Esophagus muscularis mucosa (tissue), 4 donors: Measurements from ENCODE around the gene PNLIPRP3. TPM values are rescaled to one million over a fixed set of nuclear protein-coding genes. Genes with fewer than 3 reads are reported as not detected.
"Not testable (repeated sequence)": the region's sequence is repeated elsewhere in the genome, so short reads cannot be mapped to it uniquely, and the experiment has no call there.

ENCODE experiments used
- DNase-seq: peaks from one replicate; pipeline ENCODE4 v3.0.0-alpha.2; 2017; ENCODE audit errors: extremely low spot score
- H3K27ac ChIP-seq, 4 donors: fragments of 200-600 bp; sonication (generic); replicated peaks in 1 of 4; 1 replicate in 3 of 4; 2 replicates in 1 of 4; pipeline ENCODE4 v1.5.1; 2016 to 2019; ENCODE audit warnings: mild to moderate bottlenecking in 1 of 4
- H3K27me3 ChIP-seq, 4 donors: fragments of 200-600 bp; sonication (generic); one replicate each; pipeline versions ENCODE4 v1.5.1 to v1.6.0; 2016 to 2019
- H3K36me3 ChIP-seq, 4 donors: fragments of 200-600 bp; sonication (generic); one replicate each; pipeline ENCODE4 v1.5.1; 2016 to 2019
- H3K4me1 ChIP-seq, 4 donors: fragments of 200-600 bp; sonication (generic); one replicate each; pipeline ENCODE4 v1.5.1; 2016 to 2019
- H3K4me3 ChIP-seq, 4 donors: fragments of 200-600 bp; sonication (generic); 1 replicate in 2 of 4; 2 replicates in 2 of 4; pipeline ENCODE4 v1.5.1; 2016 to 2019; ENCODE audit warnings: mild to moderate bottlenecking in 4 of 4, moderate library complexity in 1 of 4
- H3K9me3 ChIP-seq, 4 donors: fragments of 200-600 bp; sonication (generic); 1 replicate in 3 of 4; 2 replicates in 1 of 4; pipeline ENCODE4 v1.5.1; 2016 to 2019
- EP300 ChIP-seq: sonication (generic); formaldehyde crosslinking; IDR thresholded peaks from one replicate; pipeline ENCODE4 v1.6.1; 2017; ENCODE audit warnings: antibody characterized with exemption
- POLR2A ChIP-seq: fragments of 450-650 bp; IDR thresholded peaks from one replicate; pipeline ENCODE4 v1.6.1; 2017; ENCODE audit warnings: antibody characterized with exemption, moderate library complexity, mild to moderate bottlenecking, low read depth
- POLR2AphosphoS5 ChIP-seq, 2 donors: sonication (generic); formaldehyde crosslinking; IDR thresholded peaks; one replicate each; pipeline ENCODE4 v1.6.1; 2017; ENCODE audit warnings: antibody characterized with exemption in 2 of 2
- WGBS: methylation state at CpG from one replicate; pipeline ENCODE4 v1.1.5; 2018; 5-methylcytosine and 5-hydroxymethylcytosine counted together
- intact Hi-C: fragments of 100-400 bp; cut with DNase I; formaldehyde crosslinking; loops from one replicate; pipeline ENCODE4 v1.15.1; 2023
- total RNA-seq, 4 donors: library from RNA; depleted of rRNA; stranded (reverse); fragments of >200 nt; gene quantifications; one replicate each; pipeline versions ENCODE4 v1.1.0 to v1.2.1, GENCODE V29; 2016
- TF ChIP-seq, protein P1 (sequence below), 3 experiments: fragments of 200-600 bp in 2 of 3; fragments of 450-650 bp in 1 of 3; sonication (generic) in 2 of 3; IDR thresholded peaks; one replicate each; pipeline ENCODE4 v1.5.1; 2017 to 2019; ENCODE audit warnings: antibody characterized with exemption in 3 of 3, mild to moderate bottlenecking in 2 of 3, moderate library complexity in 1 of 3

Gene PNLIPRP3
- under 1 TPM in 1 of 4 donors, not detected in 3; 0.17 TPM for total RNA-seq

DNA sequence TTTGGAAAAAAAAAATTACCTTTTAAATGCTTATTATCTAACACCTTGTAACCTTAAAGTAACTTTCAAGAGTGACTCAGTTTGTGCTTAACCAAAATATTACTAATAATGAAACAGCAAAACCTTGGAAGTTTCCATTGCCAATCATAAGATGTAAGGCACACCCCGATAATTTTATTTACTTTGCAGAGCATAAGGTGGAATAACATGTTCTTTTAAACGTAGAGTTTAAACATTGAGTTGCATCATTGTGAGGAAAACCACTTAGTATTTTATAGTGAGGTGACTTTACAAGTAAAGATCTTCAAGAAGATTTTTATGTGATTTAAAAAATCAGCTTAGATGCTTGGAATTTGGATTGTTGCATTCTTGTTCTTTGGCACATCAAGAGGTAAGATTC is at the start of gene PNLIPRP3:
Gene PNLIPRP3 (plus strand): TSS at position 177 of the 400 bp plus-strand sequence. CDS start 166 bp downstream, at position 343.
- no peak for TF ChIP-seq EP300
- TF ChIP-seq, protein P1, sequence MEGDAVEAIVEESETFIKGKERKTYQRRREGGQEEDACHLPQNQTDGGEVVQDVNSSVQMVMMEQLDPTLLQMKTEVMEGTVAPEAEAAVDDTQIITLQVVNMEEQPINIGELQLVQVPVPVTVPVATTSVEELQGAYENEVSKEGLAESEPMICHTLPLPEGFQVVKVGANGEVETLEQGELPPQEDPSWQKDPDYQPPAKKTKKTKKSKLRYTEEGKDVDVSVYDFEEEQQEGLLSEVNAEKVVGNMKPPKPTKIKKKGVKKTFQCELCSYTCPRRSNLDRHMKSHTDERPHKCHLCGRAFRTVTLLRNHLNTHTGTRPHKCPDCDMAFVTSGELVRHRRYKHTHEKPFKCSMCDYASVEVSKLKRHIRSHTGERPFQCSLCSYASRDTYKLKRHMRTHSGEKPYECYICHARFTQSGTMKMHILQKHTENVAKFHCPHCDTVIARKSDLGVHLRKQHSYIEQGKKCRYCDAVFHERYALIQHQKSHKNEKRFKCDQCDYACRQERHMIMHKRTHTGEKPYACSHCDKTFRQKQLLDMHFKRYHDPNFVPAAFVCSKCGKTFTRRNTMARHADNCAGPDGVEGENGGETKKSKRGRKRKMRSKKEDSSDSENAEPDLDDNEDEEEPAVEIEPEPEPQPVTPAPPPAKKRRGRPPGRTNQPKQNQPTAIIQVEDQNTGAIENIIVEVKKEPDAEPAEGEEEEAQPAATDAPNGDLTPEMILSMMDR (IDR thresholded peaks at IDR 0.05): no peak
- no peaks in the 10 kb centered on the region for H3K9me3 ChIP-seq
- WGBS: 95% methylated on average over 2 of the region's 2 CpGs
- H3K4me3 ChIP-seq: no peak within 1 kb of the TSS
- no peaks in the 10 kb centered on the region for H3K27me3 ChIP-seq
- no peak for DNase-seq
- intact Hi-C loops: no loop called here
- no peaks in the 10 kb centered on the region for H3K36me3 ChIP-seq
- H3K4me1 ChIP-seq: no peaks in the 10 kb centered on the region
- H3K27ac ChIP-seq: no peak within 1 kb of the TSS

- intact Hi-C loops: loop anchor here (10.0 kb wide), 2 partner anchors 1027 to 1207 kb away; no protein-coding TSS in a partner anchor
- TF ChIP-seq POLR2A (no peak), POLR2AphosphoS5 (IDR thresholded peaks at IDR 0.05) (no peak), EP300 (no peak)
- TF ChIP-seq, protein P1 (IDR thresholded peaks at IDR 0.05): no peak
- 85% methylated on average over 5 of the region's 5 CpGs for WGBS
Observed at GRCh38 chr10:116382290-116382689, 45.4 kb upstream of the PNLIPRP3 start.

DNA sequence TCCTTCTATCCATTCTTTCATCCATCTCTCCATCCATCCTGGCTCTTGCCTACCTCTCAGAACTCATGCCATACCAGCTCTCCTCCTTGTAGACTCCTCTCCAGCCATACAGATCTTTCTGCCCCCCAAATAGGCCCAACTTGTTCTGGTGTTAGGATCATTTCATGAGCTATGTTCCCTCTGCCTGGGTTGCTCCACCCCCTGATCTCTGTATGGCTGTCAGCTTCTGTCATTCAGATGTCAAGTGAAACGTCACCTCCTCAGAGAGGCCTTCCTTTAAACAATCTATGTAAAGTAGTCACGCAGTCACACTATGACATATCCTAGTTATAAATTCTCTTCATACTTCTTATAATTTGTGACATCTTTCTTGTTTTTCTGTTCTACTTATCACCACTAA is 42.3 kb upstream of the PNLIPRP3 start:
- H3K4me1 ChIP-seq: no peaks in the 10 kb centered on the region
- DNase-seq: no peak
- H3K36me3 ChIP-seq: no peaks in the 10 kb centered on the region
- TF ChIP-seq POLR2A (no peak), EP300 (no peak), POLR2AphosphoS5 (IDR thresholded peaks at IDR 0.05) (no peak)
- TF ChIP-seq, protein P1 (IDR thresholded peaks at IDR 0.05): no peak
- H3K9me3 ChIP-seq: no peaks in the 10 kb centered on the region
- intact Hi-C loops: loop anchor here (5.0 to 10.0 kb wide), 3 partner anchors 678 to 1211 kb away; no protein-coding TSS in a partner anchor
- no peak overlapping the region for H3K27ac ChIP-seq
- 82% methylated on average over 2 of the region's 2 CpGs for WGBS
- H3K27me3 ChIP-seq: no peaks in the 10 kb centered on the region
- H3K4me3 ChIP-seq: no peak overlapping the region

More at GRCh38 chr10:116382290-116382689, 45.4 kb upstream of the PNLIPRP3 start:
- Histone ChIP-seq H3K27me3 (no peaks in the 10 kb centered on the region), H3K27ac (no peak overlapping the region), H3K36me3 (no peaks in the 10 kb centered on the region), H3K4me3 (no peak overlapping the region), H3K4me1 (no peaks in the 10 kb centered on the region), H3K9me3 (no peaks in the 10 kb centered on the region)
- DNase-seq: no peak

GRCh38 chr10:116385994-116386809 is 41.4 kb upstream of the PNLIPRP3 start:
- no peaks in the 10 kb centered on the region for H3K9me3 ChIP-seq
- no peaks in the 10 kb centered on the region for H3K36me3 ChIP-seq
- H3K27ac ChIP-seq: no peak overlapping the region
- intact Hi-C loops: loop anchor here (5.0 to 10.0 kb wide), 3 partner anchors 679 to 1211 kb away; no protein-coding TSS in a partner anchor
- 0% methylated on average over 1 of the region's 1 CpG for WGBS
- H3K27me3 ChIP-seq: no peaks in the 10 kb centered on the region
- TF ChIP-seq, protein P1 (IDR thresholded peaks at IDR 0.05): peak; percentile 36 to 56 (median 51)
- TF ChIP-seq EP300 (no peak), POLR2A (no peak), POLR2AphosphoS5 (IDR thresholded peaks at IDR 0.05) (no peak)
- DNase-seq: no peak
- H3K4me1 ChIP-seq: no peaks in the 10 kb centered on the region
- no peak overlapping the region for H3K4me3 ChIP-seq

DNA sequence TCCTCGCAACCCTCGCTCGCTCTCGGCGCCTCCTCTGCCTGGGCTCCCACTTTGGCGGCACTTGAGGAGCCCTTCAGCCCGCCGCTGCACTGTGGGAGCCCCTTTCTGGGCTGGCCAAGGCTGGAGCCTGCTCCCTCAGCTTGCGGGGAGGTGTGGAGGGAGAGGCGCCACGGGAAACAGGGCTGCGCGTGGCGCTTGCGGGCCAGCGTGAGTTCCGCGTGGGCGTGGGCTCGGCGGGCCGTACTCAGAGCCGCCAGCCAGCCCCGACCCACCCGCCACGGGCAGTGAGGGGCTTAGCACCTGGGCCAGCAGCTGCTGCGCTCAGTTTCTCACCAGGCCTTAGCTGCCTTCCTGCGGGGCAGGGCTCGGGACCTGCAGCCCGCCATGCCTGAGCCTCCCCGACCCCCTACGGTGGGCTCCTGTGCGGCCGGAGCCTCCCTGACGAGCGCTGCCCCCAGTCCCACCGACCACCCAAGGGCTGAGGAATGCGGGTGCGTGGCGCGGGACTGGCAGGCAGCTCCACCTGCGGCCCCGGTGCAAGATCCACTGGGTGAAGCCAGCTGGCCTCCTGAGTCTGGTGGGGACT is 34.3 kb upstream of the PNLIPRP3 start:
- H3K27me3 ChIP-seq, DNase-seq, H3K36me3 ChIP-seq, H3K4me1 ChIP-seq, intact Hi-C loops, H3K4me3 ChIP-seq, H3K9me3 ChIP-seq, H3K27ac ChIP-seq: not testable (repeated sequence)
- 93% methylated on average over 27 of the region's 43 CpGs for WGBS
